CD4-positive, alpha-beta T cell treated with Interleukin-21 for 1 hour (primary cell): Measurements from ENCODE around the gene ADAMTS2.
"Not testable (repeated sequence)": the region's sequence is repeated elsewhere in the genome, so short reads cannot be mapped to it uniquely, and the experiment has no call there.

ENCODE experiments used
- DNase-seq: peaks from one replicate; pipeline ENCODE4 v3.0.0-alpha.2; 2020

ADAMTS2 gene

DNA sequence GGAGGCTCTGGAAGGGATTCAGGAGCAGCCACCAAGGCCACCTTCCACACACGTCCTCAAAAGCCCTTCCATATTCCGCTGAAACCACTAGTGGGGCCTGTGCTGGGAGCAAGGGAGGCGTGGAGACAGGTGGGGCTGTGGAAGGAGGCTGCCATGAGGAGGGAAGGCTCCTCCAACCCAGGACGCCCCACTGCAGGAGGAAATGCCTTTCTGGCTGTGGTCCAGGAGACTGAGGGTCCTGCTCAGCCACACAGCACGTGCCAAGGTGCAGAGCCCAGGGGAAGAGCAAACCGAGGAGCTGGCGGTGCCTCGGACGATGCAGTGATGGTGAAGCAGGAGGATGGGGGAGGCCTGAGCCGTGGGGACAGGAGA lies 49.5 kb downstream of the ADAMTS2 start:
- no peak for DNase-seq

DNA sequence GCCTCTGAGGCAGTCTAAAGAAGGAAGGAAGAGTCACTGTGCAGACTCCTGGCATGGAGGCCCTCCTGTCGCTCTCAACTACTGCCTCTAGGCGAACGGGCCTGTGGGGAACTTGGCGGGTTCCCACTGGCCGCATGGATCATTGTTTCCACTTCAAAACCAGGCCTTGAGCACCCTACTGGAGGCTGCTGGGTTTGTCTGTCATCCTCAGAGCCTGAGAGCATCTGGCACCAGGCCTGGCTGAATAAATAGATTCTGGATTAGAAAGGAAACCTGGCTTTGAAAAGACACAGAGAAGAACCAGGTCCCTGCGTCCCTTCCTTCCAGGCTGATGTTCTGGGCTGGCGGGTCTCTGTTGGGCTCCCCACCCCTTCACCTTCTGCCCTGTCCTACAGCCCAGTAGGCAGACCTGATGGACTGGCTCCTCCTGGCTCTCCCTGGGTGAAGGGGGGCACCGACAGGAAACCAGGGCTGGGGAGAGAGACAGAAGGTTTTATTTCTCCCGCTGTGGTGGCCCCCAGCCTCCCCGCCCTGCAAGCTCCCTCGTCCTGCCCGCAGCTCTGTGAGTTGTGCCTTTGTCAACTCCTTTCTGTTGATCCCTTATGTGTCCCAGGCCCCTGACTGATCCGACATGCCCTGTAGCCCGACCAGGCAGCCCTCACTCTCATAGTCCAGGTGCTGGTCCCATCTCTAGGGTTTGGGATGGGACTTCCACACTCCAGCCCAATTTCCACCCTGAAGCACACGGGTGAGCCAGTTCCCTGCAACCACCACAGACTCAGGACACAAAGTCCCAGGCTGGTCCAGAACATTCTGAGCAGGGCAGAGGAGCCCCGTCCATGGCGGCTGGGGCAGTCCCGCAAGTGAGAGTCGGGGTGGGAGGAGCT lies 50.1 kb downstream of the ADAMTS2 start:
- no peak for DNase-seq

DNA sequence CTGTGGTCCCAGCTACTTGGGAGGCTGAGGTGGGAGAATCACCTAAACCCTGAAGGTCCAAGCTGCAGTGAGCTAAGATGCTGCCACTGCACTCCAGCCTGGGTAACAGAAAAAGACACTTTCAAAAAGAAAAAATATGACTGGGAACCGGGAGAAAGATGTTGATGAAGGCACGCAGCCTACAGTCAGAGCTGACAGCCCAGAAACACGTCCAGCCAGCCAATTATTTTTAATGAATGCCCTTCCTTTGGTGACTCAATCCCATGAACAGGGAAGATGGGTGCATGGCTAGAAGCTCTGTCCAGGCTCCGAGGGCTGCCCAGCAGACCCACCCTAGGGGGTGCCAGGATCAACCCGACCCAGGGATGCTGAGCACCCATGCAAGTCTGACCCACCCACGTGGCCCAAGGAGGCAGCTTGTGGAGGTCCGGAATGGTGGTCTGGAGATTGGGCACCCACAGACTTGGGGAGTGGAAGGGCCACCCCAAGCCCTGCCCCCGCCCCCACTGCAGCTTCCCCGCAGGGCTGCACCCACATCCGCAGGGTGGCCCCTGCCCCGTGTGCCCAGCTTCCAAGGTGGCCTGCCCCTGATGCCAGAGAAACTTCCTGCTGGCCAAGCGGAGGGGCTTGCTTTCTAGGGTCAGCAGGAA lies 51.0 kb downstream of the ADAMTS2 start:
- DNase-seq = no peak

GRCh38 chr5:179292681-179293635 lies 52.3 kb downstream of the ADAMTS2 start:
- no peak for DNase-seq

DNA sequence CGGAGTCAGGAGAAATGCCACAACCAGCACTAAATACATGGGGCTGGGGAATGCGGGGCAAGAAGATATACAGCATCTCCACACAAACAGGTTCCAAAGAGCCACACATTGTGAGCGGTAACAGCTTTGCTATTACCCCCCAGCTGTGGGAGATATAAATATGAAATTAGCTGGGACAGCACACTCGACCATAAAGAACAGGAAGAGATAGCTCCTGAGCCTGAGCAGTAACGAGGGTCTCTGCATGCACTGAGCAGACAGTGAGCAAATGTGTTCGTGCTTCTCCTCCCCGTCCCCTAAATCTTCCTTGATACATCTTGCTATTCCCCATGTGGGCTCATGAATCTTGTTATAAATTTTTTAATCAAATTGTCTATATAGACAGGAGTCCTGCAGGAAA lies 53.1 kb downstream of the ADAMTS2 start:
- DNase-seq = no peak

- no peak for DNase-seq
Observed at GRCh38 chr5:179290681-179291540, 54.4 kb downstream of the ADAMTS2 start.

GRCh38 chr5:179289756-179290385 lies 55.4 kb downstream of the ADAMTS2 start:
- DNase-seq = no peak

GRCh38 chr5:179288809-179289185 lies 56.5 kb downstream of the ADAMTS2 start:
- no peak for DNase-seq

- no peak for DNase-seq
Observed at GRCh38 chr5:179288101-179288808, 57.0 kb downstream of the ADAMTS2 start.

DNA sequence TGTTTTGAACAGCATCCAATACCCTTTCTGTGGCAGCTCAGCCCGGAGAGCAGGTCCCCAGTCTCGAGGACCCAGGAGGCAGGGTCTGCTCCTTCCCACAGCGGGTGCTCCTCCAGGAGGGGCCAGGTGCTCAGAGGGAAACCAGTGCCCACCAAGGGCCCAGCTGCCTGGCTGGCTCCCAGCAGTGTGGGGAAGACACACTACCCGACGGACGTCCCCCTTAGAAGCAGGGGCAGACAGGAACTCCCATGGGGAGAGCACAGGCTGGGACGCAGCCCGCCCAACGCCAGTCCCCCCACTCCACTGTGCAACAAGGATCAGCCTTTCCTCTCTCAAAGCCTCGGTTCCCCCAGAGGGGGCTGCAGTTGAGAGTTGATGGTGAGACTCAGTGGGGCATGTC lies 57.6 kb downstream of the ADAMTS2 start:
- no peak for DNase-seq

DNA sequence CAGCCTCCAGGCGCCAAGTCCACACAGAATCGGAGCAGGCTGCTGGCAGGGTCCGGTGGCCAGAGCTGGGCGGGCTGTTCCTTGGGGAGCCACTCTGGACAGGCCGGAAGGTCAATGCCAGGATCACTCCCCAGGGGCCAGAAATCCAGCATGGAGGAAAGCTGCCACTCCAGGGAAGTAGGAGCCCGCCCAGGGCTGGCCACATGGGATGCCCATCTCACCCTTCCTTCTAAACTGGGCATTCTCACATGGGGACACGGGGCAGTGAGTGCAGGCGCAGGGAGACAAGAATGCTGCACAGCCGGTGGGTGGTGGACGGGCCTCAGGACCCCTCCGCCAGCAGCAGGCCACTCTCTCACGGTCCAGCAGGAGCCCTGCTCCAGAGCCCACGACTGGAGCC lies 58.2 kb downstream of the ADAMTS2 start:
- DNase-seq = no peak

DNA sequence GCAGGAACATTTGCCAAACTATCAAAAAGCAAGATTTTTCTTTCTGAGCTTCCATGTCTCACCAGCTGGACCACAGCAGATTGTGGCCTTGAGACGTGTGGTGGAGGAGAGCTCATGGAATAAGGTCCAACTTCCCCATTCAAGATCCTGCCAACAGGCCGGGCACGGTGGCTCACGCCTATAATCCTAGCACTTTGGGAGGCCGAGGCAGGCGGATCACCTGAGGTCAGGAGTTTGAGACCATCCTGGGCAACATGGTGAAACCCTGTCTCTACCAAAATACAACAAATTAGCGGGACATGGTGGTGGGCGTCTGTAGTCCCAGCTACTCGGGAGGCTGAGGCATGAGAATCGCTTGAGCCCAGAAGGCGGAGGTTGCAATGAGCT lies 59.5 kb downstream of the ADAMTS2 start:
- DNase-seq = not testable (repeated sequence)

GRCh38 chr5:179284751-179285631 lies 60.3 kb downstream of the ADAMTS2 start:
- no peak for DNase-seq

DNA sequence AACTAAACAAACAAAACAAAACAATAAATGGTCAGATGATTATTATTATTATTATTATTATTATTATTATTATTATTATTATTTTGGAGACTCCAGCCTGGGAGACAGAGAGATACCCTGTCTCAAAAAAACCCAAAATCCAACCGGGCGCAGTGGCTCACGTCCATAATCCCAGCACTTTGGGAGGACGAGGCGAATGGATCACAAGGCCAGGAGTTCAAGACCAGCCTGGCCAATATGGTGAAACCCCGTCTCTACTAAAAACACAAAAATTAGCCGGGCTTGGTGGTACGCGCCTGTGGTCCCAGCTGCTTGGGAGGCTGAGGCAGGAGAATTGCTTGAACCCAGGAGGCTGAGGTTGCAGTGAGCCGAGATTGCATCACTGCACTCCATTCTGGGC lies 61.4 kb downstream of the ADAMTS2 start:
- not testable (repeated sequence) for DNase-seq

- no peak for DNase-seq
Observed at GRCh38 chr5:179281694-179282093, 63.6 kb downstream of the ADAMTS2 start.

DNA sequence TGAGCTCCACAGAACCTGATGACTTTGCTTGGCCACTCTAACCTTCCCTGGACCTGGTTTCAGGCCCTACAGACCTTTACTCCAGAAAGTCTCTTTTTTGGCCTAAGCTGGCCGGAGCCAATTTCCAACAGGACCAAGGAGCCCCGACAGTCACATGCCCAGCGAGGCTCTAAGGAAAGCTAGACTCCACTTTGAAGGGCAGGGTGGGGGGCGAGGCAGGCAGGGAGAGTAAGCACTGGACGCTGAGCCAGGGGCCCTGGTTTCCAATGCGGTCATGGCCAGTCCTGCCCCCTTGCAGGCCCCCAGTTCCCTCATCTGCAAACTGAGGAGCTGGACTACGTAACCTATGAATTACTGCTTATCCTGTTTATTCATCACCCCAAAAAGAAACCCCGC lies 65.2 kb downstream of the ADAMTS2 start:
- no peak for DNase-seq

- no peak for DNase-seq
Observed at GRCh38 chr5:179279347-179280094, 65.7 kb downstream of the ADAMTS2 start.

DNA sequence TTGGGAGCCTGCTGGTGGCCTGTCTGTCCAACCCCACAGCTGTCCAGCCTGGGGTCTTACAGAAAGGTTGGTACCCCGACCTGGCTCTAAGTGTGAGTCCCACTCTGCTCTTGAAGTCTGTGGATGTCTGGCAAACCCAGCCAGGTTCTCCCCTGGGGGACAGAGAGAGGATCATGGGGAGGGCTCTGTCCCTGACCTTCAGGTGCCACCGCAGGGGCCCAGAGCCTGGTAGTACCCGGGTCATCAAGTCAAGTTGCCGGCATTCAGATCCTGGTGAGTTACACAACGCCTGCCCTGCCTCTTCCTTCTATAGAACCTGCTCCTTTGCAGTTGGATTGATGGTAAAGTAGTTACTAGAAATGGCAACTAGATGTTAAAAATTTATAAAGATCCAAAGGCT lies 66.7 kb downstream of the ADAMTS2 start:
- DNase-seq = no peak

DNA sequence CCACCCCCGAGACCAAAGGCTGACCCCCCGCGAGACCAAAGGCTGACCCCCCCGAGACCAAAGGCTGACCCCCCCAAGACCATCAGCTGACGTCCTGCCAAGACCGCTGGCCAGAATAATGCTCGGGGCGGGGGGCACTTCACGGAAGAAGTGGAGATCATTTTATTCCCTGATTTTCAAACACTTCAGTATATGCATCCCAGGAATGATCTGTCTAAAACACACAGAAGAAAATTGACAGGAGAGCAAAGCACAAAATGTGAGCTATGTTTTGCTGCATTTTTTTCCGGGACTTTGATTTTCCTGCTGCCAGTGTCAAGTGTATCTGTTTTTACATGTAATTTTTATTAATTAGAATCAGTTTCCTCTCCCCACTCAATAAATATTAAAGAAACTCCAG lies 67.1 kb downstream of the ADAMTS2 start:
- DNase-seq = no peak
